Measurements from ENCODE around the gene DNAH8.
"Not testable (repeated sequence)": the region's sequence is repeated elsewhere in the genome, so short reads cannot be mapped to it uniquely, and the experiment has no call there.

DNAH8 gene

GRCh38 chr6:38907264-38907663, 192.2 kb downstream of the DNAH8 start:
- no peak for DNase-seq (ENCODE audit: low read depth)

DNA sequence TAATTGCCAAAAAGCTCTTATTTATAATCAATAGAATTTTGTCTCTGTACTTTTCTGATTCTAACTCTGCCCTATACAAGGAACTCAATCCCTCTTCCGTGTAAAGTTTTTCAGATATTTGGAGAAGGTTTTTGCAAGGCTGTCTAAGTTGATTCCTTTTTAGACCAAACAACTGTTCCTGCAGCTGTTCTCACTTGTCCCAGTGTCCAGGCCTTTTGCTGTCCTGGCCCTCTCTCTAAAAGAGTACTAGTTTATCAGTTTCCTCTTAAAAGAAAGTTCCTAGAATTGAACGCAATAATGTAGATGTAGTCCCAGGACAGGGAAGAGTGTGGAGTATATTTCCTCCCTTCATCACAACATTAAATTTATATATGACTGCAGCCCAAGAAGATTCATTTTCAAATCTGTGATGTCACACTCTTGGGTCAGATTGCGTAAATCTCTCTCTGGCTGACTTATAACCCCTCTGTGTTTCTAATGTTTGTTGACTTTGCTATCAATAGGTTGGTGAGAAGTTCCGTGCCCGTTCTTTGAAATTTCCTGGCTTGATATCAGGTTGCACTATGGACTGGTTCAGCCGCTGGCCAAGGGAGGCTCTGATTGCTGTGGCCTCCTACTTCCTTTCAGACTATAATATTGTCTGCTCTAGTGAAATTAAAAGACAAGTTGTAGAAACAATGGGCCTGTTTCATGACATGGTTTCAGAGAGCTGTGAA, 194.1 kb downstream of the DNAH8 start:
- no peak for DNase-seq (ENCODE audit: low read depth)

- no peak for DNase-seq (ENCODE audit: low read depth)
These were observed 195.1 kb downstream of the DNAH8 start for GRCh38 chr6:38910207-38910606.

DNA sequence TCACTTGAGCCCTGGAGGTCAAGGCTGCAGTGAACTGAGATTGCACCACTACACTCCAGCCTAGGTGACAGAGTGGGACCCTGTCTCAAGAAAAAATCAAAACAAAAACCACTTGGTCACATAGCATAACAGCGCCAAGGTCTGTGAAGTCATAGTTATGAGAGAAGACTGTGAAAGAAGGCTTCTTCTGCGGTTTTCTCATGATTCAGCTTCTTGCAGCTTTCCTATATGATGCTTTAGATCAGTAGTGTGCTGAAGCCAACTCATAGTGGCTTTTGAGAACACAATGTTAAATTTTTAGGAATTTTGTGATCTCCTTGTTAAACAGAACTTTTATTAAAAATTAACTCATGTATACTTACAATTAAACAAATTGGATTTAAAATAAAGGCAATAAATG, 197.3 kb downstream of the DNAH8 start:
- no peak for DNase-seq (ENCODE audit: low read depth)

DNA sequence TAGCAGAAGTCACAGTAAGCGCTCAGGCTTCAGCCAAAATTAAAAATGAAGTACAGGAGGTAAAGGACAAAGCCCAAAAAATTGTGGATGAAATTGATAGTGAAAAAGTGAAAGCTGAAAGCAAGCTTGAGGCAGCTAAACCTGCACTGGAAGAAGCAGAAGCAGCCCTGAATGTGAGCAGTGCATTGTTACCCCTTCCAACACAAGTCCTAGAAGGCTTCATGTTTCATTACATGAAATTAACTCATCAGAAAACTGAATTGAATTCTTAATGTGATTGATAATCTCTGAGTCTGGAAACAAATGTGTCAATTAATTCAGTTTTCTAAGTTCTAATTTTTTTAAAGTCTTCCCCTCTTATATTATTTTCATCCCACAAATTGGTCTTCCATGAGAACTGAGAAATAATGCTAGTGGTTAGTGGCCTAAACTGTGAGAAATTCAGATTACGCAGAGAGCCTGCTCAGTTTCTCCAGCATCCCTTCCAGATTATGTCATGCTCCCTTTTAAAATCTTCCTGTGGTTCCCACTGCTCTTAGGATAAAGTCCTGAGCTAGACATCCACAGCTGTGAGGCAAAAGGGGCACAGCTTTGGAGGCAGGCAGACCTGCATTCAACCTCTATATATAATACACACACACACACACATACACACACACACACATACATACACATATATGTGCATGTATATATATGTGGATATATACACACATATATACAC, 200.3 kb downstream of the DNAH8 start:
- no peak for DNase-seq (ENCODE audit: low read depth)

- DNase-seq (ENCODE audit: low read depth): not testable (repeated sequence)
These were observed 206.4 kb downstream of the DNAH8 start for GRCh38 chr6:38921540-38921939.

- no peak for DNase-seq (ENCODE audit: low read depth)
These were observed 209.8 kb downstream of the DNAH8 start for GRCh38 chr6:38924791-38925509.

GRCh38 chr6:38929560-38929959, 214.4 kb downstream of the DNAH8 start:
- no peak for DNase-seq (ENCODE audit: low read depth)

DNA sequence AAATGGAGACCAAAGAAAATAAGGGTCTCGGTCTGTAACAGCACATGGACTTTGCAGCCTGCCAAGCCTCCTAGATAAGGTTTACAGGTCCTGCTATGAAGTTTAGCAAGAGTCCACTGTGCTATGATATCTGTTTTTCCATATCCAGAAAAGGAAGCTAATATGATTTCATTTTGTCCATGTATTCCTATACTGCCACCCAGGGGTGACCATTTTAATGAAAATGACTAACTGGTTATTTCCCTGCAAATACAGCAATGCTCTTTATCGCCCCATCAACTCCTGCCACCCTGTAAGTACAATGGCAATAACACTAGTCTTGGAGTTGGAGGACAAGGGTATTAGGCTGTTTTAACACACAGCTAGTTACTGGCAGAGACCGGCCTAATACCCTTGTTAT, 218.3 kb downstream of the DNAH8 start:
- DNase-seq (ENCODE audit: low read depth): peak; percentile 13

DNA sequence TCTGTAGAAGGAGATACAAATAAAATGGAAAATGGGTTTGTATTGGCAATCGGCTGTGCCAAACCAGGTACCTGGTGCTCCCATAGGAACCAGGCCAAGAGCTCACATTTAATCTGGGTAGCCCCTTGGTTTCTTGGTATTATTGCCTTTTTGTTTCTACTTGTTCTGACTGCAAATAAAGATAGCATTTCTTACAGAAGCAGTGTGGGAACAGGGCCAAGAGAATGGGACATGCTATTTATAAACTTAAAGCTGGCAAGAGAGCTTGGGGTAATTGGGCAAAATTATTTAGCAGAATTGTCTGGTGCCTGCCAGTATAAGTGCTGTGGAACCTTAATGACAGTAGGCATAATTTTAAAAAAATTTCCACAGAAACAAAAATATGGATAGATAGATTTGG, 219.9 kb downstream of the DNAH8 start:
- DNase-seq (ENCODE audit: low read depth): no peak

GRCh38 chr6:38937839-38938613, 222.9 kb downstream of the DNAH8 start:
- DNase-seq (ENCODE audit: low read depth): no peak

DNA sequence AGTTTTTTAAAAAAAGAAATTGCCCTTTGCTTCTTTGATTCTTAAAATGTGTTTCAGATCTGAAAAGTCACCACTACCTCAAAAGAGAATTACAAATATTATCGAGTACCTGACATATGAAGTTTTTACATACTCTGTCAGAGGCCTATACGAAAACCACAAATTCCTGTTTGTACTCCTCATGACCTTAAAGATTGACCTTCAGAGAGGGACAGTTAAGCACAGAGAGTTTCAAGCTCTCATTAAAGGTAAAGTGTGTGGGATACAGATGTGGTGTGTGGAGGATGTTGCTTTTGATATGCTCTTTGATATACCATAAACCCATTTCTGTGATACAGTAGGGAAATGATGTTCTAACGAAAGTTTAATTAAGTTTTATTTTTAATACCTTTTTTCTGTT, 223.6 kb downstream of the DNAH8 start:
- no peak for DNase-seq (ENCODE audit: low read depth)

DNA sequence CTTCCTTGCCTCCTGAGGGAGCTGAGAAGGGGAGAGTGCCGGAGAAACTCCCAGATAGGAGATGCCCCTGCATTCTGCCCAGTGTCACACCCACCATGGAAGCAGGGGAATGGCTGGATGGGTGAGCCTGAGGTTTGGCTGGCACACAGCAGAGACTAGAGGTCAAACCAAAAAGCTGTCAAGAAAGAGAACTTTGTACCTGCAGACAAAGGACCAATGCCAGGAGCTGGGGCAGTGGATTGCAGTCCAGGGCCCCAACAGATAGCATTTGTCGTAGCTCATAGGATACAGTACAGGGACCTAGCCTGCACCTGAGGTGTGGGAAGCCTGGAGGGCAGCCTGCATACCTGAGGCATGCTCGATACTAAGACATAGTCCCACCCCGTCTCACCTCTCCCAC, 227.3 kb downstream of the DNAH8 start:
- DNase-seq (ENCODE audit: low read depth): no peak

GRCh38 chr6:38942965-38943364, 227.9 kb downstream of the DNAH8 start:
- no peak for DNase-seq (ENCODE audit: low read depth)

DNA sequence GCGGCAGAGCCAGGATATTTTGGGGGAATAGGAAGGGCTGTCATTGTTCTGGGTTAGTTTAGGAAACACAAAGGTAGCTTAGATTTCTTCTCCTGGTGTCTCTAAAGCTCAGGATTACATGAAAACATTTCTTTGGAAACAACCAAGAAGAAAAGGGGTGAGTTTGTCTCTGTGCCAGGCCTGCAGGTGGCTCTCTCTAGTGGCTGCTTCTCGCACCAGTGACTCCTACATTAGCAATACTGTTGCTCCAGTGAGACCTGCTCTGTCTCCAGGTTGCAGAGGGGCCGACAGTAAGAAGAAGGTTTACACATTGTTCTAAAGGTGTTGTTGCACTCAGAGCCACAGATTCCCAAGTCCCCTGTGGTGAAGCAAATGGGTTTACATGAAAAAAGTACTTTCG, 228.9 kb downstream of the DNAH8 start:
- no peak for DNase-seq (ENCODE audit: low read depth)

DNA sequence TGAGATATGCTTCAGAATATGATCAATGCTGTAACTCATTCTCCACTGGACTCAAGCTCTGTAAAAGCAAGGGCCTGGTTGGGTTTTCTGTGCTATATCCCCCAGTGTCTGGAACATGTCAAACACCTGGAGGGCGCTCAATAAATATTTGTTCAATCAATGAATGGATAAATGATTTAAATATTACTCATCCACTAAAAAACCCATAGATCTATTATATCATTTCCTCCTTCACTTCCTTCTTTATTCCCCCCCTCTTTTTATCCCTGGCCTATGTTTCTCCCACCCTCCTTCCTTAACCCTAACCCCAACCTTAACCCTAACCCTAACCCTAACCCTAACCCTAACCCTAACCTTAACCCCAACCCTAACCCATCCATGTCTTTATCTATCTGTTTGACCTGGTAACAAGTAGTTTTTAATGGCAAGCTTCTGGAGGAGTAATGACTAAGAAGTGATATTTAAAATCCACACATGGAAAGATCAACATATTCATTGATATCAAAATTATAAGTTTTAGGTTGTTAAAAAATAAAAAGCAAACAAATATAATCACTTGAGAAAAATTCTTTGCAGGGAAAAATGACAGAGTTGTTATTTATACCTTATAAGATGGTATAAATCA, 229.7 kb downstream of the DNAH8 start:
- no peak for DNase-seq (ENCODE audit: low read depth)

GRCh38 chr6:38955861-38956260, 240.8 kb downstream of the DNAH8 start:
- DNase-seq (ENCODE audit: low read depth): no peak

DNA sequence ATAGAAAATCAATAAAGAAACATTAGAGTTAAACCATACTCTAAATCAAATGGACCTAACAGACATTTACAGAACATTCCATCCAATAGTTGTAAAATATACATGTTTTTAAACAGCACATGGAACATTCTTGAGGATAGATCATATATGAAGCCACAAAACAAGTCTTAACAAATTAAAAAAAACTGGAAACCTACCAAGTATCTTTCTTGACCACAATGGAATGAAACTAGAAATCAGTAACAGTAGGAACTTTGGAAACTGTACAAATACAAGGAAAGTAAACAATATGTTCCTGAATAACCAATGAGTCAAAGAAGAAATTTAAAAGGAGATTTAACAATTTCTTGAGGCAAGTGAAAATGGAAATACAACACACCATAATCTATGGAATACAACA, 242.3 kb downstream of the DNAH8 start:
- no peak for DNase-seq (ENCODE audit: low read depth)

- no peak for DNase-seq (ENCODE audit: low read depth)
These were observed 244.0 kb downstream of the DNAH8 start for GRCh38 chr6:38959138-38959537.

DNA sequence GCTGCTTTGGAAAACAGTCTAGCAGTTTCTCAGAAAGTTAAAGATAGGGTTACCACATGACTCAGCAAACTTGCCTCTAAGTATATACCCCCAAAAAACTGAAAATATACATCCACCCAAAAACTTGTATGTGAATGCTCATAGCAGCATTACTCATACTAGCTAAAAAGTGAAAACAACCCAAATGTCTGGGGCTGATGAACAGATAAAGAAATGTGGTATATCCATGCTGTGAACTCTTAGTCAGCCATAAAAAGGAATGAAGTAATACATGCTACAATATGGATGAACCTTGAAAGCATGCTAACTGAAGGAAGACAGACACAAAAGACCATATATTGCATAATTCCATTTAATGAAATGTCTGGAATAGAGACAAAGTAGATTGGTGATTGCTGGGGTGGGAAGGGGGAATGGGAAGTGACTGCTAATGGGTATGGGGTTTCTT, 253.6 kb downstream of the DNAH8 start:
- no peak for DNase-seq (ENCODE audit: low read depth)

- DNase-seq (ENCODE audit: low read depth): peak; percentile 55
These were observed 258.3 kb downstream of the DNAH8 start for GRCh38 chr6:38973178-38974057.
